GM12801 (cell line): ENCODE measurements around the gene SLC15A1.

Experiments
- TF ChIP-seq, protein P1 (sequence below): IDR thresholded peaks from one replicate; pipeline ENCODE4 v1.5.1; 2011; ENCODE audit warnings: control low read depth; ENCODE audit not compliant: insufficient read length; ENCODE audit errors: extremely low read depth

The SLC15A1 gene

GRCh38 chr13:98685146-98685545 lies 67.3 kb downstream of the SLC15A1 start:
- TF ChIP-seq, protein P1, sequence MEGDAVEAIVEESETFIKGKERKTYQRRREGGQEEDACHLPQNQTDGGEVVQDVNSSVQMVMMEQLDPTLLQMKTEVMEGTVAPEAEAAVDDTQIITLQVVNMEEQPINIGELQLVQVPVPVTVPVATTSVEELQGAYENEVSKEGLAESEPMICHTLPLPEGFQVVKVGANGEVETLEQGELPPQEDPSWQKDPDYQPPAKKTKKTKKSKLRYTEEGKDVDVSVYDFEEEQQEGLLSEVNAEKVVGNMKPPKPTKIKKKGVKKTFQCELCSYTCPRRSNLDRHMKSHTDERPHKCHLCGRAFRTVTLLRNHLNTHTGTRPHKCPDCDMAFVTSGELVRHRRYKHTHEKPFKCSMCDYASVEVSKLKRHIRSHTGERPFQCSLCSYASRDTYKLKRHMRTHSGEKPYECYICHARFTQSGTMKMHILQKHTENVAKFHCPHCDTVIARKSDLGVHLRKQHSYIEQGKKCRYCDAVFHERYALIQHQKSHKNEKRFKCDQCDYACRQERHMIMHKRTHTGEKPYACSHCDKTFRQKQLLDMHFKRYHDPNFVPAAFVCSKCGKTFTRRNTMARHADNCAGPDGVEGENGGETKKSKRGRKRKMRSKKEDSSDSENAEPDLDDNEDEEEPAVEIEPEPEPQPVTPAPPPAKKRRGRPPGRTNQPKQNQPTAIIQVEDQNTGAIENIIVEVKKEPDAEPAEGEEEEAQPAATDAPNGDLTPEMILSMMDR: no peak

DNA sequence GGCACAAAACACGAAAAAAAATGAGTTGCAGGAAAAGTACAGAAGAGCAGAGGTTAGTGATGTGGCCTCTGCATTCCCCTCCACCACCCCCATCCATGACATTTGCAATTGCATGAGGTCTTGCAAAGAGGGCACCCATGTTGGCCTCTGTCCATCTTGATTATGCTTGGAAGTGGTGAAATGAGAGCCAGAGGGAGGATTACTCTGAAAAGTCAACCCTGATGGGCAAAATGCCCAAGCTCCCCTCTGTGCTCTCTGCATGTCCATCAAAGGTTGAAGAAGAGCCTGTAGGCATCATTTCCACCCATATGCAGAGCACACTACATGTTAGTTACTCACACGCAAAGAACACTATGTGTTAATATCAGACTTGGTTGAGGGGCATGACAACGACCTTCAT lies 71.4 kb downstream of the SLC15A1 start:
- TF ChIP-seq, protein P1: no peak

DNA sequence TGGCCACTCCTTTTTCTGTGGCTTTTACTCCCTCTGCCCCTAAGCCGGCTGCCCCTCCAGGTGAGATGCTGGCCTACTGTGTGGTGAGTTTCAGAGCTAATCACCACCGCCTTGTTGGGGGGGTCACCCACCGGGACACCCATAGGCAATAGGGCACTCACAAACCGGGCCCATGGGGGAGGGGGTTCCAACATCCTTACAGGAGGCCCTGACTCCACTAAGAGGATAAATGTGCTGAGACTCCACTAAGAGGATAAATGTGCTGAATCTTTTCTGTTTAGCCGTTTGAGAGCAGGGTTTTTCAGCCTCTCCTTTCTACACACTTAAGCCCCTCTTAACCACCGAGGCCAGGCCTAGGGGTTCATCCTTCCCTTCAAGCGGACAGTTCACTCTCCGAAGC lies 73.7 kb downstream of the SLC15A1 start:
- TF ChIP-seq, protein P1: no peak

DNA sequence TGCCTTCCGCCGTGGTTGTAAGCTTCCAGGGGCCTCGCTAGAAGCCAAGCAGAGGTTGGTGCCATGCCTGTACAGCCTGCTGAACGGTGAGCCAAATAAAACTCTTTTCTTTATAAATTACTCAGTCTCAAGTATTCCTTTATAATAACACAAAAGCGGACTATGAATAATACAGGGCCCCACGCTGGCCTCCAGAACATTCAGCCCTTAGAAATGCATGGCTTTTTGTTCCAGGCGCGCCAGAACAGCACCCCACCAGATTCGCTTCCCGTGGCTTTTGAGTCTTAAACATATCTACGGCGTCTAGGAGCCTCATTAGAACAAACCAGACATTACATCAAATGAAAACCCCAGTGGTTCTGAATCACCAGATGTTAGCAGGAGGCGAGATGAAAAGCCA lies 75.1 kb downstream of the SLC15A1 start:
- TF ChIP-seq, protein P1: no peak

DNA sequence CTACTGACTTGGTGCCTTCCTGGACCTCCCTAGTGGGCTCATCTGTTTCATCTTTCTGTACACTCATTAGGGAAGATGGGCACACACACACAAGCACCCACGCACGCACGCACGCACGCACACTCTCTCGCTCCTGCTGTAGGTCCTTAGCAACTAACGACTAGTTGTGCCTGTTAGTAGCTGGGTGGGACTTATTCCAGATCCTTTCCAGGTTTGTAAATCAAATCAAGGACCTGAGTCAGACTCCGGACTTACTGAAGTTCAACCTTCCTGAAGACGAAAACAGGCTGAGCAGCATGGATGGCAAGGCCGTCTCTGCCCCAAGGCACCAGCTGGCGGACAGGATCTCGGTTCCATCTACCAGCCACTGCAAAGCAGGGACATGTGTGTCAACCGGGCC lies 76.2 kb downstream of the SLC15A1 start:
- TF ChIP-seq, protein P1: no peak

GRCh38 chr13:98675837-98676236 lies 76.6 kb downstream of the SLC15A1 start:
- TF ChIP-seq, protein P1: no peak

DNA sequence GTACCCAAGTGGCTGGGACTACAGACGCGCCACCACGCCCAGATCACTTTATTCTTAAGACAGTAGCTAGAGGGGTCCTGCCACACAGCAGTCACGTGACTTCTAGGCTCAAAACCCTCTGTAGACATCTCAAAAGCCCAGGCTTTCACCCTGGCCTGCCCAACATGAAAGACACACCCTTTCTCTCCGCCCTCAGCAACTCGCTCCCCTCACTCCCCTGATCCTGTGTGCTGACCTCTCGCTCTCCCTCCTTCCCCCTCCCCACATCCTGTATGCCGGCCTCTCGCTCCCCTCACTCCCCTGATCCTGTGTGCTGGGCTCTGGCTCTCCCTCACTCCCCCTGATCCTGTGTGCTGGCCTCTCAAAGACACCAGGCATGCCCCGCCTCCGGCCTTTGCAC lies 77.4 kb downstream of the SLC15A1 start:
- TF ChIP-seq, protein P1: no peak
